Right renal cortex interstitium (tissue), 3 donors: Measurements from ENCODE around the gene PDZRN3. TPM values are rescaled to one million over a fixed set of nuclear protein-coding genes. Genes with fewer than 3 reads are reported as not detected.
A peak's percentile ranks its signal among the peaks of the same experiment; 100 is the strongest.
"Not testable (repeated sequence)": the region's sequence is repeated elsewhere in the genome, so short reads cannot be mapped to it uniquely, and the experiment has no call there.

Experiments
- DNase-seq, 3 donors: peaks; one replicate each; pipeline ENCODE4 v3.0.0-alpha.2; 2013; ENCODE audit warnings: low read depth in 3 of 3, low spot score in 2 of 3
- polyA plus RNA-seq, 3 donors: library from polyadenylated mRNA; unstranded; fragments of 120-200 nt; gene quantifications; one replicate each; pipeline ENCODE4 v1.2.1, GENCODE V29; 2013; ENCODE audit not compliant: insufficient read length in 3 of 3

The PDZRN3 gene
- polyA plus RNA-seq, 3 donors = 40.3 to 48.8 (median 43.8) TPM

- DNase-seq = no peak
These were observed 27.3 kb downstream of the PDZRN3 start for GRCh38 chr3:73597476-73597875.

DNA sequence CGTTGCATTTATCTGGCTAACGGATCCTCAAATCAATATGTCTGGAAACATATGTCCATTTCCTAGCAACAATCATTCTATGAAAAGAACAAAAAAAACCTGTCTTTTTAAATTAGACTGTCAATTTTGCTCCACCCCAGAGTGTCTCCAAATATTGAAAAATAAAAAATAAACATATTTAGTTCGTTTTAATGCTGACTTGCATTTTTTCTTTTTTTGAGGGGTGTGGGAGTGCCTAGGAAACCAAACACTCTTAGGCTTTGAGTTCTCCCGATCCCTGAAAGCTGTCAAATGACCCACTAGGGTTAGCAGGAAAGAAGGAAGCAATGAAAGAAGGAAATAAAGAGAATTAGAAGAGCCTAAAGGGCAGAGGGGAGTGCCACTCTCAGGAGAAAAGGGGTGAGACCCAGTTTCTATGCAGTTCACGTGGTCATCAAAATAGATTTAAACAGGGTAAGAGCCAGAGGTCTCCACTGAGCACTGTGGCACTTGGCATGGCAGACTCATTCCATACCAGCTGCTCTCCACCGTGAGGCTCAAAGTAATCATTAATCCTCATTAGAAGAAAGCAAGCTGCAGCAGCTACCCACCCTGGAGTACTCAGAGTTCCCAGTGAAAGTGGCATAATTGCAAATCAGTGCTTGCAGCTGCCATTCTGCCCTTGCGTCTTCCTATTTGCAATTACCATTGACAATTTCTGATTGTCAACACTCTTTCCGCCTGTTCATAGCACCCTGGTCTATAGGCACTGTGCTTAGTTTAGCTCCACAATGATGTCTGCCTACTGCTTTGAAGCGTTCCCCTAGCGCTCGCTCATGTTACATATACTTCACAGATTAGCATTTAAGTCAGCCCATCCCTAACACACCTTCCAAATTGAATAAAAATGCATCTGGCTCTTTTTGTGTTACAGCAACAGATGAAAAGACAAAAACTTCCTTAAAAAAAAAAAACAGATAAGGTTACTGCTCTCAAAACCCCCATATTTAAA is 32.3 kb downstream of the PDZRN3 start:
- no peak for DNase-seq

DNA sequence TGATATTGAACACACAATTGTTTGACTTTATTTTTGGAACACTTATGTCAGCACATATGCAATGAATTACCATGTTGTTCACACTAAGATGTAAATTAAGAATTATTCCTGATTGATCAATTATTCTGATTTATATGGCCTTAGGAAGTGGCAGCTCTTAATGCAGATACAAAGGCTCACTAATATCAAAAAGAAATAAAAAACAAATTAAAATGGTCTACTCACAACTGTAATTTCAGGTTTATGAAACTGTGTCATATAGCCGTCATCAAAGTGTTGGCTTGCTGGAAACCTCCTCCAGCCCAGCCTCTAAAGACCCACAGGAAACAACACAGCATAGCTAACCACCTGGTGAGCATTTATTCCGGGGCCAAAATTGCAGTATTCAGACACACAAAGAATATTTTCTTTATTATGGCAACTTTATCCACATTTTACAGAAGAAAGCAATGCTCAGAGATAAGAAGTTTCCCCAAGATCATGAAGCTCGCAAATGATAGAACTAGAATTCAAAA is 33.4 kb downstream of the PDZRN3 start:
- no peak for DNase-seq

- DNase-seq = no peak
These were observed 38.1 kb downstream of the PDZRN3 start for GRCh38 chr3:73586628-73587027.

DNA sequence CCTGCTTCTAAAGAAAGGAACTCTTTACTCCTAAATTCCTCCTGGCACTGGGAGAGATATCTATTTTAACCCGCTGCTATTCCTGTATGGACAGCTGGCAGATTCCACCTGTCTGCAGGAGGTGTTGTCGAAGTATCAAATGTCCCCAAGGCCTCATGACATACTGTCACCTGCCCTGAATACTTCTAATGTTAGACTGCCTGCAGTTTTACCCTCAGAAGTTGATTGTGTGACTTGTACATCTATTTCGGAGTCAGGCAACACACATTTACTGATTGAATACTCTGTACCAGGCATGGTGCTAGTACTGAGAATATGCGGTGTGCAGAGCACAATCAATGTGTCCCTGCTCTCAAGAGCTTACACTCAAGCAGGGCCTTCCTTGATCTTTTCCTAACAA is 38.6 kb downstream of the PDZRN3 start:
- DNase-seq = no peak

- no peak for DNase-seq
These were observed 39.9 kb downstream of the PDZRN3 start for GRCh38 chr3:73584873-73585272.

- DNase-seq = no peak
These were observed 42.2 kb downstream of the PDZRN3 start for GRCh38 chr3:73582535-73582934.

GRCh38 chr3:73581134-73581846 is 43.5 kb downstream of the PDZRN3 start:
- DNase-seq = no peak

GRCh38 chr3:73580343-73580742 is 44.4 kb downstream of the PDZRN3 start:
- DNase-seq = no peak

GRCh38 chr3:73577704-73578103 is 47.0 kb downstream of the PDZRN3 start:
- no peak for DNase-seq

DNA sequence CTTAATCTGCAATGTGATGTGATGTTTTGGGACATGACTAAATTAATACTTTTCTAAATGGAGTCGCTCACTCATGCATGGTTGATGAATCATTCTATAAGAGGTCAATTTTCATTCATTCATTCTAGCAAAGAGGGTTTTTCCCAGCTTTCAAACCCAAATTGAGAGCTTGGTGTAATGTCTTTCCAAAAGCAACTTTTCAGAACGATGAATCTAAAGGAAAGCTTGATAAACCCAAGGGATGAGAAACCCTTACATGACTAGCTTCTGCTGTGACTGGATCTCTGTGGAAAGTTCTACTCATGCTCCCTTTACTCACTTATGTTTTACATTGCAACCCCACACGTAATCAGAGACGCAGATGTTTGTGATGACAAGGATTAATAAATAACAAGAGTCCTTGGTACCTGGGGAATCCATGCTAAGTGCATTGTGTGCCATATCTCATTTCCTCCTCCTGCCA is 47.7 kb downstream of the PDZRN3 start:
- no peak for DNase-seq

GRCh38 chr3:73575953-73576352 is 48.8 kb downstream of the PDZRN3 start:
- no peak for DNase-seq

GRCh38 chr3:73575519-73575918 is 49.2 kb downstream of the PDZRN3 start:
- DNase-seq = no peak

GRCh38 chr3:73573204-73573603 is 51.5 kb downstream of the PDZRN3 start:
- no peak for DNase-seq

GRCh38 chr3:73572368-73572767 is 52.4 kb downstream of the PDZRN3 start:
- DNase-seq = peak; percentile 34 to 56 (median 52)

DNA sequence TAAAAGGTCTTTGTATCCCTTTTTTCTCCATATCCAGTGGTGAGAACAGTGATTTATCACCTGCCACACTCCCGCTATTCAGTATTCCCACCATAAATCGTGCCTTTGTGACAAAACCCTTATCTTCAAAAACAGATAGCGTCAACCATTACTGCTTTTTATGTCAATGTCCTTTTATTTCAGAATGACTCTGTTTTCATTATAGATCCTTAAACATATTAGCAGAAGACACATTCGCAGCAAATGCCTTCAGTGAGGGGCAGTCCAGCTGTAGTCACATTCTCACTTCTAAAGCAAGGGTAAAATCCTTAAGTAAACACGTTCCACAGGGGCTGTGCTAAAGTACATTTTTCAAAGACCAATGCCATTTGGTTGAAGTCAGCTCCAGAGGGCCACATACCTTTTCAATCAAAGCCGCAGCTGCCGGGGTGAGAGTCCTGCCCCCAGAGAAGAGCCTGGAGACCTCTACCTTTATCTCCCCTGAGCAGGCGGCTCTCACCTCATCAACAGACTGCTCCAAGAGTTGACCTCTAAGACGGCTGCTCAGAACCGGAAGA is 53.4 kb downstream of the PDZRN3 start:
- no peak for DNase-seq

DNA sequence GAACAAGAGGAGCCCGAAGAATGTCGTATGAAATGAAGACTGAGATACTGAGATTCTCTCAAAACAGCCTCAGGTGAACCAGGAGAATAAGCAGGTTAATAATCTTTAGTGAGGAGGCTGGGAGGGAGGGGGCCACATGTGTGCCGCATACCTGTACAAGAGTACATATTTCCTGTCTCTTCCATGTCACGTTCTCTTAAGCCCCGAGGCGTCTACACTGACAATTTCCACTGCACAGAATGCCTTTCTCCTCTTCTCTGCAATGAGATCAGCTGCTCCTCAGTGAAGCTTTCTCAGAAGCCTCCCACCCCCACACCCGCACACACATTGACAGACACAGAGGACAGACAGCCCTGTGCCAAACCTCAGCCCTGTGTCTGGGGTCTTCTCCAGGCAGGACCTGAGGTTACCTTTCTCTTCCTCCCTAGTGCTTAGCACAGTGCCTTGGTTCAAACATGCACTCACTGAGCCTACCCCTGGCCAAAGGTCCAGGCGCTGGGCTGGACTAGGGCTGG is 55.4 kb downstream of the PDZRN3 start:
- DNase-seq = no peak

- no peak for DNase-seq
These were observed 56.3 kb downstream of the PDZRN3 start for GRCh38 chr3:73568371-73568862.

DNA sequence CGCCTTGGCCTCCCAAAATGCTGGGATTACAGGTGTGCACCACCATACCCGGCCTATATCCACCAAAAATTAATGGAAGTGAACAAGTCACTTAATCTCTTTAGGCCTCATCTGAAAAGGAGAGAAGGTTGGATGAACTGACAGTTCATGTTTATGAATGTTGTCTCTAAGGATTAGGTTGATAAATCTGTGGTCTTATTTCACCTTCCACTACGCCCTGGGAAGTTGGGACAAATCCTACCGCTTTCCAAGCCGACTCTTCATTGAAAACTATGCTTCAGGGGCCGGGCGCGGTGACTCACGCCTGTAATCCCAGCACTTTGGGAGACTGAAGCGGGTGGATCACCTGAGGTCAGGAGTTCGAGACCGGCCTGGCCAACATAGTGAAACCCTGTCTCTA is 59.4 kb downstream of the PDZRN3 start:
- not testable (repeated sequence) for DNase-seq

- no peak for DNase-seq
These were observed 60.7 kb downstream of the PDZRN3 start for GRCh38 chr3:73563896-73564582.
